Neural progenitor cell (in vitro differentiated cells): ENCODE results near the gene RIBC2.

Experiments
- CTCF ChIP-seq: fragments of 200-600 bp; sonication (generic); IDR thresholded peaks from 2 replicates; pipeline ENCODE4 v1.5.1; 2017; ENCODE audit warnings: antibody characterized with exemption, mild to moderate bottlenecking
- EZH2 ChIP-seq: fragments of 200-600 bp; sonication (generic); IDR thresholded peaks from 2 replicates; pipeline ENCODE4 v1.6.1; 2017; ENCODE audit warnings: antibody characterized with exemption, mild to moderate bottlenecking, moderate library complexity
- EZH2phosphoT487 ChIP-seq: fragments of 200-600 bp; sonication (generic); IDR thresholded peaks from 2 replicates; pipeline ENCODE4 v1.6.1; 2017; ENCODE audit warnings: antibody characterized with exemption

- no peak for TF ChIP-seq CTCF
- TF ChIP-seq EZH2 = no peak
- TF ChIP-seq EZH2phosphoT487 = no peak
Observed at GRCh38 chr22:45458532-45458931, 45.0 kb downstream of the RIBC2 start.
